ENCODE measurements around the gene CHI3L1.

The CHI3L1 gene

GRCh38 chr1:203167026-203167912 is 19.2 kb downstream of the CHI3L1 start:
- no peak overlapping the region for H3K27ac ChIP-seq
- H3K36me3 ChIP-seq, result peaks cover 0 to 5% (median 0%) of the 10 kb centered on the region in 3 donors
- no peak for DNase-seq
- intact Hi-C loops (cut with DNase I; ENCODE audit: low total_unique reads), result no loop called here
- no peaks in the 10 kb centered on the region for H3K9me3 ChIP-seq
- TF ChIP-seq CTCF (IDR thresholded peaks at IDR 0.05), result no peak
- H3K4me1 ChIP-seq, result no peaks in the 10 kb centered on the region
- no peak overlapping the region for H3K4me3 ChIP-seq
- peaks cover 0 to 40% of the 10 kb centered on the region in 2 donors for H3K27me3 ChIP-seq

- Histone ChIP-seq H3K4me1 (no peaks in the 10 kb centered on the region), H3K9me3 (no peaks in the 10 kb centered on the region), H3K4me3 (no peak overlapping the region), H3K27ac (no peak overlapping the region), H3K36me3 (peaks cover 0 to 5% (median 0%) of the 10 kb centered on the region in 3 donors), H3K27me3 (peaks cover 0 to 43% of the 10 kb centered on the region in 2 donors)
- no peak for TF ChIP-seq CTCF (IDR thresholded peaks at IDR 0.05)
- DNase-seq, result no peak
- intact Hi-C loops (cut with DNase I; ENCODE audit: low total_unique reads), result no loop called here
Measured at GRCh38 chr1:203166192-203166940, 20.1 kb downstream of the CHI3L1 start.

GRCh38 chr1:203165800-203166161 is 20.7 kb downstream of the CHI3L1 start:
- Histone ChIP-seq H3K4me3 (no peak overlapping the region), H3K36me3 (peaks cover 0 to 5% (median 0%) of the 10 kb centered on the region in 3 donors), H3K4me1 (no peaks in the 10 kb centered on the region), H3K27me3 (peaks cover 0 to 43% of the 10 kb centered on the region in 2 donors), H3K9me3 (no peaks in the 10 kb centered on the region), H3K27ac (no peak overlapping the region)
- no peak for DNase-seq
- no peak for TF ChIP-seq CTCF (IDR thresholded peaks at IDR 0.05)
- intact Hi-C loops (cut with DNase I; ENCODE audit: low total_unique reads), result no loop called here

- no peak for TF ChIP-seq CTCF (IDR thresholded peaks at IDR 0.05)
- DNase-seq, result no peak
- Histone ChIP-seq H3K4me3 (no peak overlapping the region), H3K4me1 (no peaks in the 10 kb centered on the region), H3K27ac (no peak overlapping the region), H3K9me3 (no peaks in the 10 kb centered on the region), H3K36me3 (peaks cover 0 to 5% (median 0%) of the 10 kb centered on the region in 3 donors), H3K27me3 (peaks cover 0 to 43% of the 10 kb centered on the region in 2 donors)
- intact Hi-C loops (cut with DNase I; ENCODE audit: low total_unique reads), result no loop called here
Measured at GRCh38 chr1:203165101-203165799, 21.3 kb downstream of the CHI3L1 start.

GRCh38 chr1:203163891-203164635 is 22.4 kb downstream of the CHI3L1 start:
- Histone ChIP-seq H3K4me1 (no peaks in the 10 kb centered on the region), H3K9me3 (no peaks in the 10 kb centered on the region), H3K36me3 (peaks cover 0 to 5% (median 0%) of the 10 kb centered on the region in 3 donors), H3K27ac (no peak overlapping the region), H3K27me3 (peaks cover 0 to 43% of the 10 kb centered on the region in 2 donors), H3K4me3 (no peak overlapping the region)
- intact Hi-C loops (cut with DNase I; ENCODE audit: low total_unique reads), result no loop called here
- no peak for TF ChIP-seq CTCF (IDR thresholded peaks at IDR 0.05)
- DNase-seq, result no peak

Data from tibial artery (tissue), 4 donors.